SU-DHL-6 (cell line): ENCODE measurements around the gene PLA2G4B.

Source experiments
- EZH2phosphoT487 ChIP-seq: fragments of 200-600 bp; sonication (generic), shearing (Covaris generic); conservative IDR thresholded peaks from 2 replicates; pipeline ENCODE4 v1.6.1; 2018; ENCODE audit warnings: mild to moderate bottlenecking, antibody characterized with exemption, low read length, moderate library complexity, mixed read lengths
- TF ChIP-seq, protein P1 (sequence below): fragments of 200-600 bp; sonication (generic); IDR thresholded peaks from one replicate; pipeline ENCODE4 v1.5.1; 2017; ENCODE audit warnings: antibody characterized with exemption, mild to moderate bottlenecking, low read length, moderate library complexity; ENCODE audit not compliant: insufficient read depth, poor library complexity, severe bottlenecking

DNA sequence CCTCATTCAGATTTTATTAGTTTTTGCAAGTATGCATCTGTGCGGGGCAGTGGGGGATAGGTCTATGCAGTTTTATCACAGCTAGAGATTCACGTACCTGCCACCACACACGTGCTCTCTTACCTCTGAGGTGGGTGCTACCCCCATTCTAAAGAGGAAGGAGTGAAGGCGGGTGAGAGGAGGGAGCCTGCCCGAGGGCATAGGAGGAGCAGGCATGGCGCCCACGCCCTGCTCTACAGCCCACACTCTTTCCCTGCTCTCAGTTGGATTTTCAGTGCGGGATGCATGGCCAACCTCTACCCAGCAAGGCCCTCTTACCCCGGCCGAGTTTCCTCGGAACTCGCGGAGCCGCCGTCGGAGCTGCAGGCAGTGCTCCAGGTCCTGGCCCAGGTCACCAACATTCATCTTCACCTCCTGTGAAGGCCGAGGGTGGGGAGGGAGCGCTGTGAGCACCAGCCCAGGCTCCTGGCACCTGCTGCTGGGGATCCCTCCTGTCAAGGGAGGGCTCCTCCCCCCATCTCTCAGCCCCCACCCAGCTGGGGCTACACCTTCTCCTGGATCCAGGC, 26.9 kb downstream of the PLA2G4B start:
- TF ChIP-seq, protein P1, sequence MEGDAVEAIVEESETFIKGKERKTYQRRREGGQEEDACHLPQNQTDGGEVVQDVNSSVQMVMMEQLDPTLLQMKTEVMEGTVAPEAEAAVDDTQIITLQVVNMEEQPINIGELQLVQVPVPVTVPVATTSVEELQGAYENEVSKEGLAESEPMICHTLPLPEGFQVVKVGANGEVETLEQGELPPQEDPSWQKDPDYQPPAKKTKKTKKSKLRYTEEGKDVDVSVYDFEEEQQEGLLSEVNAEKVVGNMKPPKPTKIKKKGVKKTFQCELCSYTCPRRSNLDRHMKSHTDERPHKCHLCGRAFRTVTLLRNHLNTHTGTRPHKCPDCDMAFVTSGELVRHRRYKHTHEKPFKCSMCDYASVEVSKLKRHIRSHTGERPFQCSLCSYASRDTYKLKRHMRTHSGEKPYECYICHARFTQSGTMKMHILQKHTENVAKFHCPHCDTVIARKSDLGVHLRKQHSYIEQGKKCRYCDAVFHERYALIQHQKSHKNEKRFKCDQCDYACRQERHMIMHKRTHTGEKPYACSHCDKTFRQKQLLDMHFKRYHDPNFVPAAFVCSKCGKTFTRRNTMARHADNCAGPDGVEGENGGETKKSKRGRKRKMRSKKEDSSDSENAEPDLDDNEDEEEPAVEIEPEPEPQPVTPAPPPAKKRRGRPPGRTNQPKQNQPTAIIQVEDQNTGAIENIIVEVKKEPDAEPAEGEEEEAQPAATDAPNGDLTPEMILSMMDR = no peak
- TF ChIP-seq EZH2phosphoT487 = no peak
